ENCODE measurements around the gene C10orf67.
"Not testable (repeated sequence)": the region's sequence is repeated elsewhere in the genome, so short reads cannot be mapped to it uniquely, and the experiment has no call there.

Gene C10orf67

DNA sequence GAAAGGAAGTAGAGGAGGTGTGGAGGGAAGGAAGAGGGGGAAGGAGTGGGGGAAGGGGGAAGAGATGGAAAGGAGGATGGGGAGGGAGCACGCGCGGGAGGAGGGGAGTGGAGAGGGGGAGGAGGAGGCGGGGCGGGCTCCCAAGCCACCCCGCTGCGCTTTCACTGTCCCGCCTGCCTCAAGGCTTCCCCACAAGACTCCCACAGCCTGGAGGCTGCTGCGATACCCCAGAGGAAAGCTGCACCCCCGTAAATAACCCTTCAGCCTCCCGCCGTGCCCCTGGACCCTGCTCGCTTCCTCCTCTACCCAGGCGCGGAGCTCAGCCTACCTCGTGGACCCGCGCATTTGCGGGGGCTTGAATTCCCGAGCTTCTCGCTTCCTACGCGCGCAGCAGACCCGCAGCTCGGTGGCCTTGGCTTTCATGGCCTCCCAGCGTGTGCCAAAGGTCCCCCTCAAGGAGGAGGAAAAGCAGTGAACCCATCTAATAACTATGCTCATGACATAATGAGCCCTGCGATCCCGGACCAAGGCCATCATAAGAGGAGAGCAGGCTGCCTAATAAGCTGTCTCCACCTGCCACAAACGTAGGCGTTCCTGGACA is at the start of gene C10orf67:
Gene C10orf67 (minus strand): TSS at position 557 of the 601 bp plus-strand sequence. CDS start 23 bp downstream, at position 534.
- peak; percentile 73 for DNase-seq (ENCODE audit: low read depth)

DNA sequence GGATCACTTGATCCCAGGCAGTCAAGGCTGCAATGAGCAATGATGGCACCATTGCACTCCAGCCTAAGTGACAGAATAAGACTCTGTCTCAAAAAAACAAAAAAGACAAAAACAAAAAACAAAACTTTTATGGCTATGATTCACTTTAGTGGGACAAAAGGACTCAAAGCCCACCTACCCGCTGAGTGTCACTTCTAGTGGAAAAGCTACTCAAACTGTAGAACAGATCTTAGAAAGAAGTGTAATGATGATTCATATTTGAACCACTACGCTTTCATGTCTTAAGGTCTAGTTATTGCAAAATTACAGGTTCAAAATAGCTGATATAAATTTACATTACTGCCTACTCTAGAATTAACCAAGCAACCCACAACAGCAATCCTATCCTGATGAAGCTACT is 47.2 kb upstream of the C10orf67 start:
- no peak for DNase-seq (ENCODE audit: low read depth)

DNA sequence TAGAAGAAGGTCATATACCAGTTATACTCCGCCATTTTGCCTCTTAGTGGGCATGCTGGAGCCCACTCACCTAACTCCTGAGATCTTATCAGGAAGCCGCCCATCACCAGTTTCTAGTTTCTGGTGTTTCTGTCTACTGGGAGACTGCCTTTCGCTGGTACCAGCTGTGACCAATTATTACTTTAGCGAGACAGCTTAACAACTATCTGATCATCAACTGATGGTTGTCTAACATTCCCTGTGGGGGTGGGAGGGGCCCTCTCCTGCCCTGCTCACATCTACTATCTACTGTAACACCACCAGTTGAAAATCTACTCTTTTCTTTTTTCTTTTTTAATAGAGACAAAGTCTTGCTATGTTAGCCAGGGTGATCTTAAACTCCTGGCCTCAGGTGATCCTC is 46.2 kb upstream of the C10orf67 start:
- DNase-seq (ENCODE audit: low read depth), result no peak

DNA sequence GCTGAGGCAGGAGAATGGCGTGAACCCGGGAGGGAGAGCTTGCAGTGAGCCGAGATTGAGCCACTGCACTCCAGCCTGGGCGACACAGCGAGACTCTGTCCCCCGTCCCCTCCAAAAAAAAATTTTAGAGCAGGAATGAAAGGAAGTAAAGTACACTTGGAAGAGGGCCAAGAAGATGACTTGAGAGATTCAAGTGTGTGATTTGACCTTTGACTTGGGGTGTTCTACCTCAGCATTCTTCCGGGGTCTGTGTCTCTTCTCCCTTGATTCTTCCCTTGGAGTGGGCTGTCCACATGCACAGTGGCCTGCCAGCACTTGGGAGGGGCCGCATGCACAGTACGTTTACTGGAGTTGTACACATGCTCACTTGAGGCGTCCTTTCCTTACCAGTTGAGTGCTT is 45.8 kb upstream of the C10orf67 start:
- not testable (repeated sequence) for DNase-seq (ENCODE audit: low read depth)

- DNase-seq (ENCODE audit: low read depth), result not testable (repeated sequence)
These were observed 42.9 kb upstream of the C10orf67 start for GRCh38 chr10:23387516-23387915.

DNA sequence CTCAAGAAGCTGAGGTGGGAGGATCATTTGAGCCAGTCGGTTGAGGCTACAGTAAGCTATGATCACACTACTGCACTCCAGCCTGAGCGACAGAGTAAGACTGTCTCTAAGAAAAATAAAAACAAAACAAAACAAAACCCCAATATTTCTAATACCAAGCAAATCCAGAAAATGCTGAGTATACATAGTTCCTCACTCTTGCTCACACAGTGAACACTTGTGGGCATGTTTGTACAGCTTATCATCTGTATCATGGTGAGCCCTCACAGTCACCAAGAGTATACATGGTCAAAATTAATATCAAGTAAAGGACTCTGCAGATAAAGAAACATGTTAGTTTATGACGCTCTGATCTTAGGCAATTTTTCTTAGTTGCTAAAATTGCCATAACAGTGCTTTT is 41.5 kb upstream of the C10orf67 start:
- no peak for DNase-seq (ENCODE audit: low read depth)

GRCh38 chr10:23384364-23384763 is 39.8 kb upstream of the C10orf67 start:
- DNase-seq (ENCODE audit: low read depth), result peak; percentile 72

- no peak for DNase-seq (ENCODE audit: low read depth)
These were observed 39.0 kb upstream of the C10orf67 start for GRCh38 chr10:23383637-23384036.

GRCh38 chr10:23381298-23382040 is 36.9 kb upstream of the C10orf67 start:
- no peak for DNase-seq (ENCODE audit: low read depth)

GRCh38 chr10:23379686-23380085 is 35.1 kb upstream of the C10orf67 start:
- DNase-seq (ENCODE audit: low read depth), result no peak

- DNase-seq (ENCODE audit: low read depth), result no peak
These were observed 31.6 kb upstream of the C10orf67 start for GRCh38 chr10:23376229-23376655.

DNA sequence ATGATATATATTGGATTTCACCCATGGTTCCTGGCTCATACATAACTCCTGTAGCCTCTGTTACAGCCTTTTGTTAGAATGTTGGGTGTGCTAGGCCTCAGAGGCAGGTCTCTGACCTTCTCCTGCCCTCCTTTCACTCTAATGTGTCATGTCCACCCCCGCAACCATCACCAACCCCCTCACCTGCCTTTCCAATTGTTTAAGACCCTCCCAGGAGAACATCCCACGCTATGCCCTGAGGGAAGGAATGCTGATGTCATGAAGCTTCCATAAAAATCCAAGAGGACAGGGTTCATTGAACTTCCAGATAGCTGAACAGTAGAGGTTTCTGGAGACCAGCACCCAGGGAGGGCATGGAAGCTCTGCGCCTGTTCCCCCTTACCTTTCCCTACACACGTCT is 30.8 kb upstream of the C10orf67 start:
- DNase-seq (ENCODE audit: low read depth), result no peak

DNA sequence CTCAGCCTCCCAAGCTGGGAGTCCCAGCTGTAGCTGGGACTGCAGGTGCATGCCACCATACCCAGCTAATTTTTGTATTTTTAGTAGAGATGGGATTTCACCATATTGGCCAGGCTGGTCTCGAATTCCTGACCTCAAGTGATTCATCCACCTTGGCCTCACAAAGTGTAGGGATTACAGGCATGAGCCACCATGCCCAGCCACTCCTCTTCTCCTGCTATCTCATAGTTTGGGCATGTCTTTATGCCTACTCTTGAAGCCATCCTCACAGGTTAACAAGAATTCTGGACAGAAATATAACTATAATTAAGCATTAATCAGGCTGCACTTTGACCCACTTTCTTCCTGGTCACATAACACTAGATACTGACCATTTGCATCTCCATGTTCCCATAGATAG is 28.6 kb upstream of the C10orf67 start:
- DNase-seq (ENCODE audit: low read depth), result no peak

- DNase-seq (ENCODE audit: low read depth), result no peak
These were observed 26.5 kb upstream of the C10orf67 start for GRCh38 chr10:23371073-23371472.

GRCh38 chr10:23370106-23370505 is 25.5 kb upstream of the C10orf67 start:
- DNase-seq (ENCODE audit: low read depth), result peak; percentile 78

DNA sequence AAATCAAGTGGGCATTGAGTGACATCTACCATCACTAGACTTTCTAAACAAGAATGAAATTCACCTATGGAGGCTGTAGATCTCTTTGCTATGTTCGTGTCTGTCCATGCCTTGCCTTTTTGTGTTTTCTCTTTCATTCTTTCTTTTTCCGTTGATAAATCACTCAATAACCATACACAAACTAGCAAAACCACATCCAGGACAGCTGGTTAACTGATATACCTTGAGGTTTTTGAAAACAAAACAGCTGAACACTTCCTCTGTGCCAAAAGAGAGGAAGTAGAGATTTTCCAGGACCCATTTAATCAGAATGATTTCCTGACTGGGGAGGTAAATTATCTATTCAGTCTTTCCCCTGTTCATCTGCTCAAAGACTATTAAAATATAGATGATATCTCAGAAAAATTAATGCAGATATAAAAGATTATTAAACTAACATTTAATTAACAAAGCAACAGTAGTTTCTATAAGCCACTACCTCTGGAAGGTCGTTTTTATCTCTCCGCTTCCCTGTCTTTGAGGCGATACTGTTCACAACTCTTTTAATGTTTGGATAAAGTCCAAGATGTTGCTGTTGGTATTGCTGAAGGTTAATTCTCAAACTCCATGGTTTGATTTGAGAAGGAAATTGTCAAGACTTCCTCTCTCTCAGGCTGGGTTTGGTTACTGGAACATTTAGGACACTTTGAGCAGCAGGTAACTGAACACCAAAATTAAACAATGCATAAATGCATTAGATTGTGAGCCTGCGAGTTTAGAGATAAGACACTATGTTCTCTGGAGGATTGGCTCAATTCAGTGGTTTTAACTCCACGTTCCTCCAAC is 24.4 kb upstream of the C10orf67 start:
- peak; percentile 27 for DNase-seq (ENCODE audit: low read depth)

- no peak for DNase-seq (ENCODE audit: low read depth)
These were observed 23.4 kb upstream of the C10orf67 start for GRCh38 chr10:23367896-23368595.

DNA sequence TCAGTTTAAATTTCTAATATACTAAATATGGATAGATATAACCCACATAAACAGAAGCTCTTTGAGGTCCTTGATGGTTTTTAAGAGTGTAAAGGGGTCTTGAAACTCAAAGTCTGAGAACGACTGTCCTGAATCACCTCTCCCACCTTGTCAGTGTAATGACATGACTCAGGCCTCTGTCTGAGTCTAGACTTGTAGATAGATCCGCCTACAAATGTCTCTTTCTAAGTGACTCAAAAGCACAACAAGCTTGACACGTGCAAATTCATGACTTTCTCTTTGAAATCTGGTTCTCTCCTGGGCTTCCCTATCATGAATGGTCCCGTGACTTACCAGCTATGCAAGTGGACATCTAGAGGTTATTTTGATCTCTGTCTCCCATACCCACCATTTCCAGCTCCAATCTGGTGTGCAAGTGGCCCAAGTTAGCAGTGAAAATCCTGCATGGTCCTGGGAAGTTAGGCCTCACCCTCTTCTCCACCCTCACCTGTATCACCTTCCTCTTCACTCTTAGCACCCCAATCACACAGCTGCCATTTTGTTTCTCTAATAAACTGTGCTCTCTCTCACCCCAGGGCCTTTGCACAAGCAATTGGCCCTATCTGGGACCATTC is 20.9 kb upstream of the C10orf67 start:
- DNase-seq (ENCODE audit: low read depth), result peak; percentile 60

DNA sequence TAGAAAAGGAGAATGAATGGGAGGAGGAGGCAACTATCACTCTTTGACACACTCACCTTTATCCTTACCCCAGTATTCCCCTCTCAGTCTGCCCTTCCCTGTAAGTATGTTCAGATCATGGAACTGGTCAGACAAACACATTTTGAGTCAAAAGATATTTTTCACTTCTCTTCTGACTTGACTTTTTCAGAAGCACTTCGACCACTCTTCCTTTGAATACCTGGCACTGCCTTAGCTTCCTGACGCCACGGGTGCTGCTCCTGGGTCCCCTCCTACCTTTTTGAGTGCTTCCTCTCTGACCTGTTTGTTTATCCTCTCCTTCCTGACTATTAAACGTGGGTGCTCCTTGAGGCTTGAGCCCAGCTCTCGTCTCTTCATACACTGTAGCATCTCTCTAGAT is 19.8 kb upstream of the C10orf67 start:
- DNase-seq (ENCODE audit: low read depth), result no peak

GRCh38 chr10:23363793-23364135 is 19.2 kb upstream of the C10orf67 start:
- no peak for DNase-seq (ENCODE audit: low read depth)

- no peak for DNase-seq (ENCODE audit: low read depth)
These were observed 18.5 kb upstream of the C10orf67 start for GRCh38 chr10:23362879-23363792.
